ENCODE results near the gene NDUFB10.

The NDUFB10 gene

GRCh38 chr16:2004795-2005517 lies 45.6 kb downstream of the NDUFB10 start:
- no peak for DNase-seq

GRCh38 chr16:2005646-2006045 lies 46.3 kb downstream of the NDUFB10 start:
- no peak for DNase-seq

GRCh38 chr16:2006317-2006716 lies 47.0 kb downstream of the NDUFB10 start:
- no peak for DNase-seq

- DNase-seq = no peak
These were observed 47.9 kb downstream of the NDUFB10 start for GRCh38 chr16:2007081-2007836.

GRCh38 chr16:2008009-2008526 lies 48.7 kb downstream of the NDUFB10 start:
- DNase-seq = no peak

GRCh38 chr16:2008631-2009163 lies 49.4 kb downstream of the NDUFB10 start:
- no peak for DNase-seq

- DNase-seq = no peak
These were observed 49.9 kb downstream of the NDUFB10 start for GRCh38 chr16:2009164-2009711.

GRCh38 chr16:2009791-2010510 lies 50.6 kb downstream of the NDUFB10 start, which contains the start of gene ZNF598:
Gene ZNF598 (minus strand): TSS chr16:2009821.
- DNase-seq = no peak
